SU-DHL-6 (cell line): ENCODE measurements around the gene SPON2.

Source experiments
- H2AFZ ChIP-seq: fragments of 200-600 bp; sonication (generic); 2 replicates; pipeline ENCODE4 v1.6.1; 2014; ENCODE audit warnings: low read depth, mild to moderate bottlenecking, moderate library complexity, mixed read lengths, antibody characterized with exemption, low read length; ENCODE audit not compliant: severe bottlenecking
- H3F3A ChIP-seq: fragments of 200-600 bp; shearing (Covaris generic); 2 replicates; pipeline ENCODE4 v1.6.0; 2016; ENCODE audit warnings: antibody characterized with exemption, mild to moderate bottlenecking; ENCODE audit not compliant: insufficient read depth
- H3K27ac ChIP-seq: fragments of 200-600 bp; sonication (generic); 2 replicates; pipeline ENCODE4 v1.5.1; 2016; ENCODE audit warnings: low read depth, mild to moderate bottlenecking, low read length, moderate library complexity, mixed read lengths
- H3K27me3 ChIP-seq: fragments of 200-600 bp; sonication (generic), shearing (Covaris generic); 2 replicates; pipeline ENCODE4 v1.6.0; 2014; ENCODE audit warnings: mild to moderate bottlenecking, low read length
- H3K36me3 ChIP-seq: fragments of 200-600 bp; sonication (generic); 2 replicates; pipeline ENCODE4 v1.6.1; 2014; ENCODE audit warnings: mild to moderate bottlenecking, low read length, mixed read lengths
- H3K4me2 ChIP-seq: fragments of 300-600, 200-600 bp; shearing (Covaris generic), sonication (generic); 2 replicates; pipeline ENCODE4 v1.6.0; 2014; ENCODE audit warnings: low read length, low read depth, mild to moderate bottlenecking; ENCODE audit not compliant: poor library complexity, severe bottlenecking
- H3K4me3 ChIP-seq: fragments of 200-600 bp; sonication (generic); 2 replicates; pipeline ENCODE4 v1.5.1; 2014; ENCODE audit warnings: antibody characterized with exemption, low read length, mild to moderate bottlenecking, mixed read lengths; ENCODE audit not compliant: insufficient read depth, poor library complexity, severe bottlenecking
- H3K79me2 ChIP-seq: fragments of 200-600 bp; sonication (generic); 2 replicates; pipeline ENCODE4 v1.6.1; 2014; ENCODE audit warnings: mild to moderate bottlenecking, low read length, moderate library complexity; ENCODE audit not compliant: insufficient read depth
- H3K9ac ChIP-seq: fragments of 200-600 bp; sonication (generic); 2 replicates; pipeline ENCODE4 v1.7.0; 2014; ENCODE audit warnings: mild to moderate bottlenecking, low read length
- H3K9me2 ChIP-seq: fragments of 200-600 bp; sonication (generic); replicated peaks from 2 replicates; pipeline ENCODE4 v1.6.1; 2014; ENCODE audit warnings: low read length; ENCODE audit not compliant: insufficient read depth
- H3K9me3 ChIP-seq: fragments of 200-600 bp; sonication (generic); 2 replicates; pipeline ENCODE4 v1.6.1; 2014; ENCODE audit warnings: low read length, mixed read lengths; ENCODE audit not compliant: insufficient read depth
- H4K20me1 ChIP-seq: fragments of 200-600 bp; sonication (generic); 2 replicates; pipeline ENCODE4 v1.6.1; 2014; ENCODE audit warnings: low read depth, mild to moderate bottlenecking, antibody characterized with exemption, low read length, moderate library complexity, mixed read lengths
- CTCF ChIP-seq: fragments of 200-600 bp; sonication (generic); IDR thresholded peaks from one replicate; pipeline ENCODE4 v1.5.1; 2017; ENCODE audit warnings: antibody characterized with exemption, mild to moderate bottlenecking, low read length, moderate library complexity; ENCODE audit not compliant: insufficient read depth, poor library complexity, severe bottlenecking
- EZH2phosphoT487 ChIP-seq: fragments of 200-600 bp; sonication (generic), shearing (Covaris generic); conservative IDR thresholded peaks from 2 replicates; pipeline ENCODE4 v1.6.1; 2018; ENCODE audit warnings: mild to moderate bottlenecking, antibody characterized with exemption, low read length, moderate library complexity, mixed read lengths

Gene SPON2

DNA sequence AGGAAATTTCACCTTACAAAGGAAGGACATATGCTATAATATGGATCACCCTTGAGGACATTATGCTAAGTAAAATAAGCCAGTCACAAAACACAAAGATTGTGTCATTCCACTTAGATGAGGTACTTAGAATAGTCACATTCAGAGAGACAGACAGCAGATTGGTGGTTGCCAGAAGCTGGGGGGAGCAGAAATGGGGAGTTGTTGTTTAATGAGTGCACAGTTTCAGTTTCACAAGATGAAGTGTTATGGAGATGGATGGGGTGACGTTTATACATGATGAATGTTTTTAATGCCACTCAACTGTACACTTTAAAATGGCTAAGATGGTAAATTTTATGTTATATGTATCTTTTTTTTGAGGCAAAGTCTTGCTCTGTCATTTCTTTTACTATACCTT, 14.8 kb upstream of the SPON2 start:
- Histone ChIP-seq H3K27ac (no peak overlapping the region), H3K4me3 (no peak overlapping the region), H3K9me3 (no peaks in the 10 kb centered on the region), H3K27me3 (no peaks in the 10 kb centered on the region), H3K4me2 (no peak overlapping the region), H3K9ac (no peak overlapping the region), H3F3A (0 out of 2 replicates have a peak, but pooled peaks cover 5% of the 10 kb centered on the region), H3K36me3 (peaks cover 4% of the 10 kb centered on the region; the same call in 1 of the 2 replicates), H2AFZ (no peak overlapping the region), H3K9me2 (no peaks in the 10 kb centered on the region), H3K79me2 (no peaks in the 10 kb centered on the region), H4K20me1 (no peaks in the 10 kb centered on the region)
- TF ChIP-seq EZH2phosphoT487 (no peak), CTCF (no peak)

DNA sequence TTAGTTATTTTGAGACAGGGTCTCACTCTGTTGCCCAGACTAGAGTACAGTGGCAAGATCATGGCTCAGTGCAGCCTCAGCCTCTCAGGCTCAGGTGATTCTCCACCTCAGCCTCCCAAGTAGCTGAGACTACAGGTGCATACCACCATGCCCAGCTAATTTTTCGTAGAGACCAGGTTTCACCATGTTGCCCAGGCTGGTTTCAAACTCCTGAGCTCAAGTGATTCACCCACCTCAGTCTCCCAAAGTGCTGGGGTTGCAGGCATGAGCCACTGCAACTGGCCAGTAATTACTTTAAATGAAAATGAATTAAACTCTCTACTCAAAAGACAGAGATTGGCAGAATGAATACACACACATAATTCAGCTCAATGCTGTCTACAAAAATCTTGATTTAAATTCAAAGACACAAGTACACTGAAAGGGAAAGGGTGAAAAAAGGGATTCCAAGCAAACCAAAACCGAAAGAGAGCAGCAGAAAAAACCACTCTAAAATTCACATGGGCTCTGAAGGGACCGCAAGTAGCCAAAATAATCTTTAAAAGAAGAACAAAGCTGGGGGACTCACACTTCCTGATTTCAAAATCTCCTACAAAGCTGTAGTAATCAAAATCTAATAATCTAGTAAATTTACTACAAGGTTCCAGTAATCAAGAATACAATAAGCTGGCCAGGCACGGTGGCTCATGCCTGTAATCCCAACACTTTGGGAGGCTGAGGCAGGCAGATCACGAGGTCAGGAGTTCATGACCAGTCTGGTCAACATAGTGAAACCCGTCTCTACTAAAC, 11.8 kb upstream of the SPON2 start:
- peaks cover 14% of the 10 kb centered on the region; the same call in 1 of the 2 replicates for H3K9me3 ChIP-seq
- H3K79me2 ChIP-seq, result no peaks in the 10 kb centered on the region
- no peak overlapping the region for H3K4me3 ChIP-seq
- H3K4me2 ChIP-seq, result peak overlapping the region; percentile 42
- no peak overlapping the region for H2AFZ ChIP-seq
- TF ChIP-seq EZH2phosphoT487, result no peak
- no peaks in the 10 kb centered on the region for H4K20me1 ChIP-seq
- no peaks in the 10 kb centered on the region for H3K27me3 ChIP-seq
- H3K36me3 ChIP-seq, result peaks cover 26% of the 10 kb centered on the region
- no peaks in the 10 kb centered on the region for H3F3A ChIP-seq
- no peaks in the 10 kb centered on the region for H3K9me2 ChIP-seq
- no peak overlapping the region for H3K27ac ChIP-seq
- H3K9ac ChIP-seq, result no peak overlapping the region

- Histone ChIP-seq H4K20me1 (no peaks in the 10 kb centered on the region), H3F3A (no peaks in the 10 kb centered on the region), H3K9me3 (peaks cover 14% of the 10 kb centered on the region; the same call in 1 of the 2 replicates), H3K36me3 (peaks cover 26% of the 10 kb centered on the region), H2AFZ (no peak overlapping the region), H3K9ac (no peak overlapping the region), H3K27me3 (no peaks in the 10 kb centered on the region), H3K4me3 (no peak overlapping the region), H3K79me2 (no peaks in the 10 kb centered on the region), H3K4me2 (no peak overlapping the region), H3K27ac (no peak overlapping the region), H3K9me2 (no peaks in the 10 kb centered on the region)
- TF ChIP-seq EZH2phosphoT487, result no peak
- no peak for TF ChIP-seq CTCF
Measured at GRCh38 chr4:1182313-1182712, 9.9 kb upstream of the SPON2 start.

- Histone ChIP-seq H3K27ac (no peak overlapping the region), H4K20me1 (no peaks in the 10 kb centered on the region), H2AFZ (no peak overlapping the region), H3K36me3 (peaks cover 26% of the 10 kb centered on the region), H3K9ac (no peak overlapping the region), H3K27me3 (no peaks in the 10 kb centered on the region), H3F3A (no peaks in the 10 kb centered on the region), H3K4me3 (no peak overlapping the region), H3K9me2 (no peaks in the 10 kb centered on the region), H3K79me2 (no peaks in the 10 kb centered on the region), H3K4me2 (no peak overlapping the region), H3K9me3 (peaks cover 14% of the 10 kb centered on the region; the same call in 1 of the 2 replicates)
- TF ChIP-seq CTCF (no peak), EZH2phosphoT487 (no peak)
Measured at GRCh38 chr4:1180663-1181062, 8.3 kb upstream of the SPON2 start.
